ENCODE data around the gene NR2C2. TPM values are rescaled to one million over a fixed set of nuclear protein-coding genes. Genes with fewer than 3 reads are reported as not detected.

NR2C2 gene
- total and polyA plus RNA-seq, 9 of the 15 experiments (the other 6 are each of a cell fraction or from before 2014, with no cell fraction given), result 6.1 to 33.0 (median 14.6) TPM

- TF ChIP-seq PML (IDR thresholded peaks at IDR 0.05; ENCODE audit: low read length), result peak; percentile 45; the same call in 1 of the 2 replicates
- no peak for TF ChIP-seq ZEB2 (IDR thresholded peaks at IDR 0.05)
- peak; percentile 36; the same call in 1 of the 2 replicates for TF ChIP-seq ZNF431 (CRISPR knock-in tag; IDR thresholded peaks at IDR 0.05)
- peak; percentile 92 for TF ChIP-seq TFAP4 (CRISPR knock-in tag; IDR thresholded peaks at IDR 0.05; ENCODE audit: borderline replicate concordance)
- TF ChIP-seq MTA3 (IDR thresholded peaks at IDR 0.05; ENCODE audit: borderline replicate concordance), result peak; percentile 86; the same call in 1 of the 2 replicates
- peak; percentile 72 for TF ChIP-seq EP400 (IDR thresholded peaks at IDR 0.05)
- TF ChIP-seq HDAC8 (tag; IDR thresholded peaks at IDR 0.05), result 0 out of 2 replicates have a peak, but pooled peaks have one; percentile 23
- no peak for TF ChIP-seq TEAD4 (IDR thresholded peaks at IDR 0.05; ENCODE audit: low read length)
- TF ChIP-seq TEAD4 (CRISPR knock-in tag; IDR thresholded peaks at IDR 0.05; ENCODE audit: borderline replicate concordance), result 0 out of 2 replicates have a peak, but pooled peaks have one; percentile 72
- peak in 1 of 2 experiments; percentile 29; a peak in 1 of 4 replicates for TF ChIP-seq FOXA3 (CRISPR knock-in tag; conservative IDR thresholded peaks at IDR 0.05 in 1 of 2, IDR thresholded peaks at IDR 0.05 in 1 of 2)
- peak; percentile 52; the same call in 1 of the 2 replicates for TF ChIP-seq CREB3L1 (IDR thresholded peaks at IDR 0.05; ENCODE audit: borderline replicate concordance, low read depth)
- TF ChIP-seq ZKSCAN1 (IDR thresholded peaks at IDR 0.05; ENCODE audit: low read depth, low read length), result no peak
- TF ChIP-seq ETS1 (conservative IDR thresholded peaks at IDR 0.05; ENCODE audit: control insufficient read depth, low read depth, low read length), result peak; percentile 73; the same call in 1 of the 2 replicates
- no peak for TF ChIP-seq ATF1 (CRISPR knock-in tag; IDR thresholded peaks at IDR 0.05)
- peak; percentile 76 for TF ChIP-seq ATF1 (tag; IDR thresholded peaks at IDR 0.05)
- peak; percentile 89 for TF ChIP-seq GABPA (tag; conservative IDR thresholded peaks at IDR 0.05; ENCODE audit: low read depth)
- TF ChIP-seq THAP7 (CRISPR knock-in tag; IDR thresholded peaks at IDR 0.05), result peak; percentile 69; the same call in 1 of the 2 replicates
- 0 out of 2 replicates have a peak, but pooled peaks have one; percentile 15 for TF ChIP-seq ATF4 (CRISPR knock-in tag; IDR thresholded peaks at IDR 0.05)
- peak; percentile 51 for TF ChIP-seq HMGN3 (IDR thresholded peaks at IDR 0.05; ENCODE audit: borderline replicate concordance, extremely low read depth, insufficient read length, low read depth, low read length)
- peak; percentile 74 to 87; a peak in 3 of 4 replicates for TF ChIP-seq SIN3A (IDR thresholded peaks at IDR 0.05; ENCODE audit: borderline replicate concordance in 2 of 2, control insufficient read depth in 1 of 2, low read depth in 2 of 2, low read length in 2 of 2)
- TF ChIP-seq CC2D1A (IDR thresholded peaks at IDR 0.05), result no peak
- no peak for TF ChIP-seq TCF7L2 (IDR thresholded peaks at IDR 0.05; ENCODE audit: low read depth, low read length)
Observed at GRCh38 chr3:14947100-14947885, at the start of gene NR2C2 (continued).
